Limb (tissue), 2 donors: ENCODE results near the gene EFCAB14.
"Not testable (repeated sequence)": the region's sequence is repeated elsewhere in the genome, so short reads cannot be mapped to it uniquely, and the experiment has no call there.

Experiments used
- DNase-seq, 2 donors: peaks; one replicate each; pipeline ENCODE4 v3.0.0-alpha.2; 2016; ENCODE audit errors: extremely low spot score in 2 of 2

Gene EFCAB14

DNA sequence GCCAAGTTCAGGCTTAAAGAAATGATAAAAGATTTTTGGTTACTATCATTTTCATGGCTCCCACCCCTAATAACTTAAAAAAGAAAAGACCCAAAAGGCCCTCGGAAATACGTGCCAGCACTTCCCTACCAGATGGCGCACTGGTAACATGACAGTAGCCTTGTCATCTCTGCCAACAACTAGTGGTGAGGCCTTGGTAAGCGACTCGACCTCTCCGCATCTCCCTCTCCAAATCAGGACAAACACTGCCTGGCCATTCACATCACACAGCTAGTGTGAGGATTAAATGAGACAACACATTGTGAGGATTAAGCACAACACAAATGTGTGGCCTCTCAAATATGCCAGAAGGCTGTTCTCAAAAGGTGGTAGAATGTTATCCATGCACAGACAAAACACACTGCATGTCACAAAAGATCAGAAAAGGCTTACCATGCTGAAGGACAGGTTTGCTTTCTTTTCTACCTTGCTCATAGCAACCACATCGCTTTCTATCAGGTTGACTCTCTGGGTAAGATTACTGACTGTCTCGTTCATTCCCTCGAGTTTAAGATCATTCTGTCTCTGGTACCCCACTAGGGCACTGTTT lies 30.9 kb downstream of the EFCAB14 start:
- DNase-seq = no peak

DNA sequence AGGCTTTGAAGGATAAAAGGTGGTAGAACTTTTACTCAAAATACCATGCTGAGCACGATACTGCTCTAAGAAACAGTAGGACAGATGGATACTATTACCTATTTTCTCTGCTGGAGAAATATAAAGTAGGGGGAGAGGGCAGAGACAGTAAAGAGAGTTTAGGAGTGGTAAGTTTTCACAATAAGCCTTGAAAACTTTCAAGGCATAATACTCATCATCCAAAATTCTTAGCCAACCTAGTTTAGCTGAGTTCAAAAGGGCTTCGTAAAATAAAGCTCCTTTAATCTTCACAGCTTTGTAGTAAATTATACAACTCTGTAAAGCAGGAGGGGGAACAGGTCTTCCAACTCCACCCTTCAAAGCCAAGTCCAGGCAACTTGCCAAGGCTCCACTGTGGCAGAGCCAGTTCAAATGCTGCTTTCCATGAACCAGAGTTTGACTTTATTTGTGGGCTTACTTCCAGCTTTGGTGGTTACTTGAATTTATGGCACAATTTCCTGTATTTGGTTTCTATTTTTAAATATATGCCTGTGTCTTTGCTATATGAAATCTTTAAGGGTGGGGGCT lies 31.7 kb downstream of the EFCAB14 start:
- DNase-seq = peak; percentile 60 to 71

DNA sequence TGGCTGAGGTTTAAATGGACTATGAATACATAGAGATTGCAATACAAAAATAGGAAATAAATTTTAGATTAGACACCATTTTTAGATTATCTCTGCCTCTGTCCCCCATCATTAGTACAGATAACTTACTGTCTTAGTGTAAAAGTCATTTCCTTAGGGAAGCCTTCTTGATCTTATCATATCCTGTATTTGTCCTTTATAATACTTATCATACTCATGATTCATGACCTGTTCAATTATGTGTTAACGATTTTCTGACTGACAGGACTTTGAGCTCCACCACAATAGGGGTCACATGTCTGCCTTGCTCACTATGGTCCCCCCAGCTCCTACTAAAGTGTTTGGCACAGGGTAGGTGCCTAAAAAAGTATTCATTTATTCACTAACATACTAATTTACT lies 32.7 kb downstream of the EFCAB14 start:
- no peak for DNase-seq

- no peak for DNase-seq
Measured at GRCh38 chr1:46684670-46685069, 34.2 kb downstream of the EFCAB14 start.

DNA sequence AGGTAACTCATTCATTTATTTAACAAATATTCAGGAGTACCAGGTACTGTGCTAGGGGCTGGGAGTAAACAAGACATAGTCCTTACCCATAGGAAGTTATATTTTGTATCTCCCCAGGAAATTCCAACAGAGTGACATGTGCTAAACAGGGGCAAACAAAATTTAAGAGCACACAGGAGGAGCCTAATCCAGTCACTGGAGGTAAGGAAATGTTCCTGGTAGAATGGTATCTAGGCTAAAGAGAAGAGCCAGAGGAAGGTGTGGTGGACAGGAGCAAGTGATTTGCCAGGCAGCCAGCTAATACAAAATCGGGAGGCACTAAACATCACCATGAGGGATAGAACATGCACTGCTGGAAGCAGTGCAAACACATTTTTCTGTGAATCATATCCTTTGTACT lies 36.9 kb downstream of the EFCAB14 start:
- no peak for DNase-seq

GRCh38 chr1:46681333-46682034 lies 37.4 kb downstream of the EFCAB14 start:
- DNase-seq = no peak

DNA sequence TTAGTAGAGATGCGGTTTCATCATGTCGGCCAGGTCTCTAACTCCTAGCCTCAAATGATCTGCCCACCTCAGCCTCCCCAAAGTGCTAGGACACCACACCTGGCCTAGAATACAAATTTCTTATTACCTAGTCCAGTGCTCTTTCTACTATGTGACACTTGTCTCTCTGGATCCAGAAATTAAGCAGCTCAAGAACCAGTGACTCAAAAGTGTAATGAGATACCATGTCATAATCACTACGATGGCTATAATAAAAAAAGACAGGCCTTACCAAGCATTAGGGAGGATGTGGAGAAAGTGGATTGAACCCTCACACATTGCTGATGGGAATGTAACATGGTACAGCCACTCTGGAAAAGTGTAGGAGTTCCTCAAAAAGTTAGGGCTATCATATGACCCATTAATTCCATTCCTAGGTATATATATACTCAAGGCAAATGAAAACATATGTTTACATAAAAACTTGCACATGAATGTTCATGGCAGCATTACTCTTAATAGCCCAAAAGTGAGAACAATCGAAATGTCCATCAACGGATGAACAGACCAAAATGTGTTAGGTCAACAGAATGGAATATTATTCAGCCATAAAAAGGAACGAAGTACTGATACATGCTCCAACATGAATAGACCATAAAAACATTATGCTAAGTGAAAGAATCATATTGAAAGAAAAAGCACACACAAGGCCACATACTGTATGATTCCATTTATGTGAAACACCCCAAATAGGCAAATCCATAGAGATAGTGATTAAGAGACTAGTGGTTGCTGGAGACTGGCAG lies 38.9 kb downstream of the EFCAB14 start:
- no peak for DNase-seq

- no peak for DNase-seq
Measured at GRCh38 chr1:46677339-46677738, 41.6 kb downstream of the EFCAB14 start.

DNA sequence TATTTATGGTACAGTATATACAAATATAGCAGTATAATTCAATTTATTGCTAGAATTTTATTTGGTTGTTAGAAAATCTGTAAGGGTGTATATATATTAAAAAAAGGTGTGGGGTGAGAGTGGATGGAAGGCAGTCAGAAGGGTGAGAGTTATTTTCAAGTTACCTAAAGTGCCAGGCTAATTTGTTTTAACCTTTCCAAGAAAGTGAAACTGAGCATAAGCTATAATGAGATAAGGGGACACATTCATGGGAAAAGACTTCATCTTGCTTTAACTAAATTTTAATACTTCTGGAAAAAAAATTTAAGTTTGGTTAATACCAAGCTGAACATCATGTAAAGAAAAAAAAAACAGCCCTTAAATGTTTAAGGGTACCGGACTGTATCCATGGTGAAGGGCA lies 42.4 kb downstream of the EFCAB14 start:
- no peak for DNase-seq

DNA sequence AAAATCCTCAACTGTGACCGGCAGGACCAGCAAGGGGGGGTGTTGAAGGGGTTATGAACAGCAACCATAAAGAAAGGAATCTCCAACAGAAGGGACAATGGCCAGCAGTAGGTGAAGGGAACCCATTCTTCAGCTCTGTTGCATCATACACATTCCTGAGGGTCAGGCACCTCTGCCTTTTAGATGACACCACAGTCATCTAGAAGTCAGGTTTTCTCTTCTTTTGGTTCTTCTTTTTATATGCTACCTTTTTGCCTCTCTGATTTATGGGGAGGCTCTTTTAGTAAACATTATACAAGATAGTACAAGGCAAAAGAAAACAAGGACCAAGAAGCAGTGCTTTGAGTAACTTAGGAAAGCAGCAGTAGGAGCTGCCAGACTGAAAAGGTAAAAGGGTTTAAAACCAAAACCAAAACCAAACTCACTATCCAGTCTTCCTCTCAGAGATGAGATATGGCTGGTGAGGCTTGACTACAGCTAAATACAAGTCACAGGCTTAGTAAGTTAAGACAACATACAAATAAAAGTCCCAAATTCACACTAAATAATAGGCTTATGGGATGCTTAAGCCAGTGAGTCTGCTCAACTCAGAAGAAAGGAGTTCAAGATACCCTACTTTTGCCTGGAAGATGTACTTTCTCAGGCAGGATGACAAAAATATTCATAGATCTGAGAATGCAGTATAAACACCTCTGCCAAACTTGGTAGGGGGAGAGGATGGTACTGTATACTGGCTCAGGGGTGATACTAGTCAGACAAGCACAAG lies 43.2 kb downstream of the EFCAB14 start:
- no peak for DNase-seq

DNA sequence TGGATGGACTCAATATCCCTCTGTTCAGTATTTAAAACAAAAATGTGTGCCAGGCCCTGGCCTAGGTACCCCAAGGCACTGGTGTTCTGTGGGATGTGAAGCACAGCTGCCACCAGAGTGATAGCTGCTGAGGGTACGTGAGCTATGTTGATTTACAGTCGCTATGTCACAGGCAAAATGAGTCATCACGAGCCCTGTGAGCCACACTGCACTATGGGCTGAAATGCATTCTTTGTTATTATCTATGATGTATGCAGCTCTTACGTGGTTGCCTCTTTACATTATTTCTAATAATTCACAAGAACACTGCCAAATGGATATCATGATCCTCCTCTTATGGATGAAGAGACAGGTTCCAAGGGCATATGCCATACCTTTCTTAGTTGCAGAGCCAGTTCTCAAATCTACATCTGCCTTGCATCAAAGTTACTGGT lies 45.1 kb downstream of the EFCAB14 start:
- no peak for DNase-seq

DNA sequence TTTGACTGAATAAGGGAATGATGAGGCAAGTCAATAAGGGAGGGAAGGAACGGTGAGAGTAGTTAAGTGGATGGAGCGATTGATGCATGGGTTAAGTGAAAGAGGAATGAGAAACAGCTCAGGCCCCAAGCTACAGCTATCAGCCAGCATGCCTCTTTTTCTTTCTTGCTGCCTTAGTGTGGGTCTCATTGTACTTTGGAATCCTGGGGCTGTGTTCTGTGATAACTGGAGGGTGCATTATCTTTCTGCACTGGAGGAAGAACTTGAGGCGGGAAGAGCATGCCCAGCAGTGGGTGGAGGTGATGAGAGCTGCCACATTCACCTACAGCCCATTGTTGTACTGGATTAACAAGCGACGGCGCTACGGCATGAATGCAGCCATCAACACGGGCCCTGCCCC lies 46.2 kb downstream of the EFCAB14 start:
- no peak for DNase-seq

GRCh38 chr1:46671554-46671953 lies 47.4 kb downstream of the EFCAB14 start, which contains the start of gene TEX38:
TEX38 (plus strand) TSS chr1:46671854; CDS start chr1:46671935, 81 bp downstream.
- DNase-seq = no peak

DNA sequence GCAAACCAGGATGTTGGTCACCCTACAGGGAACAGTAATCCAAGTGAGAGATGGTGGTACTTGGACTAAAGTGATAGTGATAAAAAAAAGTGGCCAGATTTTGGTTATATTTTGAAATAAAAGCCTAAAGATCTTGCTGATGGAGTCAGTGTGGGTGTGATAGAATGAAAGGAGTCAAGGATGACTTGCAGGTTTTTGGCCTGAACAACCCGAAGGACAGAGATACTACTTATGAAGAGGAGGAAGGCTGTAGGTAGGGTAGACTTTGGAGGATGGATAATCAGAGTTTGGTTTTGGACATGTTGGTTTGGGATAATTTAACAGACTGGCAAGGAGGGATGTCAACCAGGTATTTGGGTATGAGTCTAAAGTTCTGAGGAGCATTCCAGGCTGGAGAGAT lies 48.8 kb downstream of the EFCAB14 start:
- no peak for DNase-seq

GRCh38 chr1:46667782-46668760 lies 50.8 kb downstream of the EFCAB14 start, which contains the start of gene ATPAF1:
ATPAF1 (minus strand) TSS chr1:46668364; CDS start chr1:46668322, 42 bp downstream.
- peak; percentile 57 to 84 for DNase-seq

DNA sequence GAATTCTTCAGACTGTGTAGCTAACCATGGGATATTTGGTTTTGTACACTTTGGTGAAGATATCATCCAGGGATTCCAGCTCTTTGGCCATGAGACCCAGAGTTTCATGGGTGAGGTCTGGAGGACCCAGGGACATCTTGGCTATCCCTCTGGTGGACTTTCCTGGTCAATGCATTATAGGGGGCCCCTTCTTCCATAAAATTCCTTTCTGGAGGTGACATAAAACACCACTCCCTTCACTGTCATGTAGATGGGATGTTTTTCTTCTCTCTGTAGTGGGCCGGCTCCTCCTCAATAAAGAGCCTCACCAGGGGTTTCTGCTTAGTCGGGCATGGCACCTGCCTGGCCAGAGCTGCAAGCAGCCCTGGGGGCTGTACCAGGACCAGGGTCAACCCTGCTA lies 52.9 kb downstream of the EFCAB14 start:
- DNase-seq = no peak

GRCh38 chr1:46662919-46663318 lies 56.0 kb downstream of the EFCAB14 start:
- DNase-seq = not testable (repeated sequence)

- DNase-seq = not testable (repeated sequence)
Measured at GRCh38 chr1:46660116-46660515, 58.8 kb downstream of the EFCAB14 start.

- DNase-seq = no peak
Measured at GRCh38 chr1:46659307-46659870, 59.5 kb downstream of the EFCAB14 start.

DNA sequence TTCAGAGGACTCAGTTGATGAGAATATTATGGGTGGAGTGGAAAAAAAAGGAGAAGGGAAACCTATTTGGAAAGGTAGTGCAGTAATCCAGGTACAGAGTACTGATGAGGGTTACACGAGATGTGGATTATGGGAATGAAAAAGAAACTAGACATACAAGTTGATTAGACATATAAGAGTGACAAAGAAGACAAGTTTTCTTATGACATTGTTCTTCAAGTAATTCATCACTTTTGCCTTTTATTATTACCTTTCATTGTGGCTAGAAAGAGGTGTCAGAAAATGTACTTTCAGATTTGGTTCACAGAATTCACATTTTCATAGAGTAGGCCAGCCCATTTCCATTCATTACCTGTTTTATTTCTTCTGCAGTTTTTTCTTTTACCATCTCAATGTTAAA lies 61.1 kb downstream of the EFCAB14 start:
- DNase-seq = no peak
